Measurements from ENCODE around the gene THAP7.

THAP7 gene

GRCh38 chr22:21031545-21032036 is 29.7 kb upstream of the THAP7 start:
- DNase-seq (ENCODE audit: low read depth in 2 of 2) = no peak

- no peak for DNase-seq (ENCODE audit: low read depth in 2 of 2)
Measured at GRCh38 chr22:21030621-21031544, 29.0 kb upstream of the THAP7 start.

DNA sequence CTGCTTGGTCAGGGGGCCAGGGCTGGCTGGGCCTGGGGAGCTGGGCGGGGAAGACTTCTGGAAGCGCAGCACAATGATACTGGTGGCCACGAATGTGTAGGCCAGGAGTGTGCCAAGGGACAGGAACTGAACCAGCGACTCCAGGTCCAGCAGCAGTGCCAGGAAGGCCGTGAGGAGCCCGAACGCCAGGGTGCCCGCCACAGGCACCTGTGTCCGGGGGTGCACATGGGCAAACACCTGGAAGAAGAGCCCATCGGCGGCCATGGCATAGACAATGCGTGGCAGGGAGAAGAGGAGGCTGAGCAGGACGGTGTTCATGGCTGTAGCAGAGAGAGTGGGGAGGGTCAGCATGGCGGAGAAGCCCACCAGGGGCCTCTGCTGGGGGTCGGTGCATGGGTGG is 28.1 kb upstream of the THAP7 start:
- no peak for DNase-seq (ENCODE audit: low read depth in 2 of 2)

- no peak for DNase-seq (ENCODE audit: low read depth in 2 of 2)
Measured at GRCh38 chr22:21029486-21030025, 27.6 kb upstream of the THAP7 start.

DNA sequence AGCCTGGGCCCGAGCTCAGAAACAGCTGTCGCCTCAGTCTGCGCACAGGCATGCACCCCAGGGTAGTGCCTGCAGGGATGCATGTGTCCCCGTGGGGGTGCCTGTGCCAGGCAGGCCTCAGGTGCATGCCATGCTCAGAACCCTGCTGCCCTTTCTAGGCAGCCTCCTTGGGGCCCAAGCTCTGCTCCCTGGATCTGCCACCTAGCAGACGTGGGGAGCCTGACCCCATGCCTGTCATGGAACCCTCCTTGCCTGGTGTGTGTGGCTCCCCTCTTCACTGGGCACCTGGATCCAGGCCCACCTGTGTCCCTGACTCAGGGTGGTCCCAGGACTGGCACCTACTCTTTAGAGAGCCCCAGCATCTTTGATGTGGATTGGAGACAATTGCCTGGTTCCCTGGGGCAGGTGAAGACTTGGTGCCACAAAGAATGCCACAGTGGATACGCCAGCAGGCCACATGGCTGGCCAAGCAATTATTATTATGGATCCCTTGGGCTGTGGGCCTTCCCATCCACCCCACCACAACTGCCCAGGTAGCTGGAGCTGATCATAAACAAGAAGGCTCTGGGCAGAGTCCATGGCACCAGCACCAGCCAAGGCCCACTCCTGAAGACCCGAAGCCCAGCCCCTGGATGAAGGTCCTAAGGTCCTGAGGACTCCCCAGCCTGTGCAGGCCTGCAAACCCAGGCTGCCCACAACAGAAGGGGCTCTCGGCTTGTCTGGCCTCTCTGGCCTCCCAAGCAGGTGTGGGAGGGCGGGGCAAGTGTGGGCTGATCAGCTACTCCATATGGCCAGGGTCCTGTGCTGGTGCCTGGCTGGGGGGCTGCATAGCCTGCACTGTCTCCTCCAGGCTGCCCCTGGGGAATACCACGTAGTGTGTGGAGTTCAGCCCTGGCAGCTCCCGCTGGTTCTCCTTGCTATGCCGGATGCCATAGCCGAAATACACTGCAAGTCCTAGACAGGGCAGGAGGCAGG is 26.6 kb upstream of the THAP7 start:
- DNase-seq (ENCODE audit: low read depth in 2 of 2) = no peak

DNA sequence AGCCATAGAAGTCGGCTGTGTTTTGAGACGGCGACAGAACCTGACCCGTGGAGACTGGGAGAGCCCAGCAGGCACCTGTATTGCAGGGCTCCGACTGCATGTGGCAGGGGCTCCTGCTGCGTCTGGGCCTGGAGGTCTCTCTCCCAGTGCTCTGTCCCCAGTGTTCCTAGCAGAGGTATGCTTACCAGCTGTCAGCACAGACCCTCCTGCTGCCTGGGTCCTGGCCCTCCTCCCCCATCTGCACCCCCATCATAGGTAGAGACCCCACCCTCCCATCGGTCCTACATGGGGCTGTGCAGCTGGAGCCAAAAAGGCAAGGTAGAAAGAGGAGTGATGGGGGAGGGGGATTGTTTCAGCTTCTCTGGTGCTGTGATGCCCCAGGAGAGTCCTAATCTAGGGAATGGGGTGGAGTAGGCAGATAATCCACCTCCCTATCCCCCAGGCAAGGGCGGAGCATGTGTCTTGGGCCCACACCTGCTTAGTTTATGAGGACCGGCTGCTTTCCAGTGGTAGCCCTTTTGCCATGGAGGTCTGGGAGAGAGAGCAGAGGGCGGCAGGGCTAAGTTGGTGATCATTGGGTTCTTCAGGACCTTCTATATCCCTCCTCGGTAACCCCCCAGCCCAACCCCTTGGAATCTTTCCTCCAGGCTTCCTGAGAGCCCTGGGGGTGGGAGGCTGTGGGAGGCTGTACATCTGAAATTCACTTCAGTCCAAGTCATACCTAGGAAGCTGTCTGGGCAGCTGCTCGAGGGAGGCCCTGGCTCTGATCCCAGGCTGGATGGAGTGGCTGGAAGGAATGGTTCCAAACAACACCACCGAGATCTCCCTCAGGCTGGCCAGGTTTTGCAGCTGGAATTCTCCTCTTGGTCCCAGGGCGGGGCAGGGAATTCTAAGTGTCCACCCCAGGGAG is 25.1 kb upstream of the THAP7 start:
- DNase-seq (ENCODE audit: low read depth in 2 of 2) = no peak

DNA sequence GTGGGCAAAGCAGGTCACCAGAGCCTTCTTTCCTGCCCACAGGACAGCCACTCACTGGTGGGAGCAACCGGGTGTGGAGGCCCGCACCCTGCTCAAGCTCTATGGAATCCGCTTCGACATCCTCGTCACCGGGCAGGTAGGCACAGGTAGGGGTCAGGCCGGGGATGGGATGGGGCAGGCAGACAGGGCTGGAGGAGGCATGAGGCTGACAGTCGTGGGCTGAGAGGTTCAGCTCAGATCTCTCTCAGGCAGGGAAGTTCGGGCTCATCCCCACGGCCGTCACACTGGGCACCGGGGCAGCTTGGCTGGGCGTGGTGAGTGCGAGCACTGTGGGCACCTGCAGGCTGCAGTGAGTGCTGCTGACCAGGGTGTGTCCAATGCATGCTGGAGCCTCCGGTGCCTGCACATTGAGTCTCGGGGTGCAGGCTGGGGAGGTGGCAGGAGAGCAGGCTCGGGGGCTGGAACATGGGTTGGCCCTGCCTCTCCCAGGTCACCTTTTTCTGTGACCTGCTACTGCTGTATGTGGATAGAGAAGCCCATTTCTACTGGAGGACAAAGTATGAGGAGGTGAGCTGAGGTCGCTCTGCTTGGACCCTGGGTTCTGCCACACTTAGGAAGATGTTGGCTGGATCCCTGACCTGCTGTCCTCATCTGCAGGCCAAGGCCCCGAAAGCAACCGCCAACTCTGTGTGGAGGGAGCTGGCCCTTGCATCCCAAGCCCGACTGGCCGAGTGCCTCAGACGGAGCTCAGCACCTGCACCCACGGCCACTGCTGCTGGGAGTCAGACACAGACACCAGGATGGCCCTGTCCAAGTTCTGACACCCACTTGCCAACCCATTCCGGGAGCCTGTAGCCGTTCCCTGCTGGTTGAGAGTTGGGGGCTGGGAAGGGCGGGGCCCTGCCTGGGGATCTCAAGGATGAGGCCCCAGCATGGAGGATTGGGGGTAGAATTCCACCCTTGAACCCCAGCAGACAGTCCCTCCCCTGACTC is 24.1 kb upstream of the THAP7 start:
- no peak for DNase-seq (ENCODE audit: low read depth in 2 of 2)

- no peak for DNase-seq (ENCODE audit: low read depth in 2 of 2)
Measured at GRCh38 chr22:21025266-21025665, 23.3 kb upstream of the THAP7 start.

DNA sequence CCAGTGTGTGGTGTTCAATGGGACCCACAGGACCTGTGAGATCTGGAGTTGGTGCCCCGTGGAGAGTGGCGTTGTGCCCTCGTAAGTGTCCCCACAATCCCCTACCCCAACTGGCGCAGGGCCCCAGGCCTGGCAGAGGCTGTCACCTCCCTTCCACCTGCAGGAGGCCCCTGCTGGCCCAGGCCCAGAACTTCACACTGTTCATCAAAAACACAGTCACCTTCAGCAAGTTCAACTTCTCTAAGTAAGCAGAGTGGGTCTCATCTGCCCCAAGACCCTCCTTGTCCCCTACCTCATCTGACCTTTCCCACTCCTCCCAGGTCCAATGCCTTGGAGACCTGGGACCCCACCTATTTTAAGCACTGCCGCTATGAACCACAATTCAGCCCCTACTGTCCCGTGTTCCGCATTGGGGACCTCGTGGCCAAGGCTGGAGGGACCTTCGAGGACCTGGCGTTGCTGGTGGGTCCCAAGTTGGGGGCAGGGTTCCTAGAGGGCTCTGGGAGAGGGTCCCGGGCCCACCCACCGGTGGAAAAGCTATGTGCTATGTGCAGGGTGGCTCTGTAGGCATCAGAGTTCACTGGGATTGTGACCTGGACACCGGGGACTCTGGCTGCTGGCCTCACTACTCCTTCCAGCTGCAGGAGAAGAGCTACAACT is 21.2 kb upstream of the THAP7 start:
- no peak for DNase-seq (ENCODE audit: low read depth in 2 of 2)

GRCh38 chr22:21022507-21022906 is 20.6 kb upstream of the THAP7 start:
- DNase-seq (ENCODE audit: low read depth in 2 of 2) = no peak

DNA sequence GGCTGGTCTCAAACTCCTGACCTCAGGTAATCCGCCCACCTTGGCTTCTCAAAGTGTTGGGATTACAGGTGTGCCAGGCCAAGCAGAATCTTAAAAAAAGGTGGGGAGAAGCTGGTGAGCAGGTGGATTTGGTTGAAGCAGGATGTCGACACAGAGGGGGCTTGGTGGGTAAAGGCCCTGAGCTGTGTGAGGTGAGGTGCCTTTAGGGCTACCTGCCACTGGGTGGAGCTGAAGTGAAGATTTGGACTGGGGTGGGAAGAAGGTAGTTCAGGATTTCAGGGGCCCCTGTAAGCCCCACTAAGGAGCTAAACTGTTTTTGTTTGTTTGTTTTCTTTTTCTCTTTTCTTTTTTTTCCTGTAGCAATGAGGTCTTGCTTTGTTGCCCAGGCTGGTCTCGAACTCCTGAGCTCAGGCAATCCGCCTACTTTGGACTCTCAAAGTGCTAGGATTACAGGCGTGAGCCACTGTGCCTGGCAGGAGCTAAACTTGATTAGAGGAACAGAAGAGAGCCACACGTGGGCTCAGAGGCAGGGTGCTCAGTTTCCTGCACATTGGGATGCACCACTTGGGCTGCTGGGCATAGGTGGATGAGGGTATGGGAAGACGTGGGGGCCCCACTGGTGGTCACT is 19.0 kb upstream of the THAP7 start:
- DNase-seq (ENCODE audit: low read depth in 2 of 2) = no peak

GRCh38 chr22:21018314-21018713 is 16.4 kb upstream of the THAP7 start:
- no peak for DNase-seq (ENCODE audit: low read depth in 2 of 2)

DNA sequence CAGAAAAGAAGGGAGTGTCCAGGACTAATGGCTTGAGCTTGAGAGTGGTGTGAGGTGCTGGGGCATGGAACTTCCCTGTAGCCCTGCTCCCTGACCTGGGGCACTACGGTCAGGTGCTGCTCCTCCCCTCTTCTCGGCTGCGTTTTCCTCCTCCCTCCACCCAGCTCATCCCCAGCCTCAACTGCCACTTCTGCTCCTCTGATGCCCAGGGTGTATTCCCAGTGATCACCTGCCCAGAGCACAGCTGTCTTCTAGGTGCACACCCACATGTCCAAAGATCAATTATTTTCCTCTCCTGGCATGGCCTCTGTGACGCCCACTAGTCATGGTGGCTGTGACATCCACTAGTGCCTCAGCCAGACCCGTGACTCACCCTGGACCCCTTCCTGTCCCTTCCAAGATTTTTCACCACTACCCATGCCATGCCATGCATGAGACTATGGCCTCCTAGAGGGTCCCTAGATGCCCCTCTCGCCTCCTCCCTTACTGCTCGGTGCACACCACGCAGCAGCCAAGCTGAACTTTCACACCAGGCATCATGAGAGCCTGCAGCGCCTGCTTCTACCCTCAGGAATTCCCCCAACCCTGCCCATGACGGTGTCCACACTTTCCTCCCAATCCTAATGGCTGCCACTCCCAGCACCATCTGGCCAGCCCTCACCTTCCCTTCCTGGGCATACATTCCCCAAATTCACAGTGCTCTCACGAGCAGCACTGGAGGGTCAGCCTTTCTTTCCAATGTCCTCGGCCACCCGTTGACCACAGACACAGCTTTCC is 14.9 kb upstream of the THAP7 start:
- no peak for DNase-seq (ENCODE audit: low read depth in 2 of 2)

DNA sequence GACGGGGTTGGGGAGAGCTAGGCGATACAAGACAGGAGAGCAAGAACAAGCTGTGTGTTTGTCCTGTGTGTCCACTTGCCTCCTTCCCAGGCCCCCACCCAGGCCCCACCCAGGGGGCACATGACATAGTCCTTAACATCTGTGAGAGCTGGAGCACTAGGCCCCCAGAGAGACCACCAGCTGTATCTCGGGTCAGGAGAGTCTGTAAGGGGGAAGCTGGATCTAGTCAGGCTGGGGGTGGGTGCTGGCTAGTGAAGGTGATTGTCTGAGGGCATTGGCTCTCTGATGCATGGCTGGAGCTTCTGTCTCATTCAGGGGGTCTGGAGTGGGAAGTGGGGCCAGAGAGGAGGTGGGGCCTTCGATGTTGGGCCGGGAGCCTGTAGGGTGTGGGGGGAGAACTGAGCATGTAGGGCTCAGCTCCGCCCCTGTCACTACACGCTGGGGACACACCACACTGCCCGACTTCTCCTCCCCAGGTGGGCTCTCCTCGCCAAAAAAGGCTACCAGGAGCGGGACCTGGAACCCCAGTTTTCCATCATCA is 13.6 kb upstream of the THAP7 start:
- no peak for DNase-seq (ENCODE audit: low read depth in 2 of 2)

GRCh38 chr22:21014726-21015465 is 13.0 kb upstream of the THAP7 start, which contains the start of gene P2RX6:
TSS of gene P2RX6 (plus strand) at chr22:21015165. CDS start at chr22:21015175, 10 bp downstream.
- no peak for DNase-seq (ENCODE audit: low read depth in 2 of 2)

DNA sequence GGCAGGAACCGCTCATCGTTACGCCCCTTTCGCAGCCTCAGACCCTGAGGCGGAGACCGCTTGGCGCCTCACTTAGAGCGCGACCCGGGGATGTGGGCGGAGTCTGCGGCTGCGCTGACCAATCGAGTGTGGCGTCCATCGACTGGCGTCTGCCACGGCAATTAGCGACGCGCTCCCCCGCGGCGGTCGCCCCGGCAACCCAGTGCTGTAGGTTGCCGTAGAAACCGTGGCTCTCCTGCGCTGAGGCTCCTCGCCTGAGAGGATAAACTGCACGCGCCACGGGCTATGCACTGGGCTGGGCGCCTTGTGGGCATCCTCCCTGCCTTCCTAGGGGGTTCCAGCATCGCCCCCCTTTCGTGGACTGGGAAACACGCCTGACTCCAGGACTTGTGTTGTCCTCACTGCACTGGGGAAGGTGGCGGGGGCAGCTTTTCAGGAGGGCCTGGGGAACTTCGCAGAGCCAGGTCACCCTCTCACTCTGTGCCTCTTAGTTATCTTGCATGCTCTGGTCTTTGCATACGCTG is 12.3 kb upstream of the THAP7 start:
- DNase-seq (ENCODE audit: low read depth in 2 of 2) = peak; percentile 42 to 76
